Measurements from ENCODE around the gene EVL. TPM values are rescaled to one million over a fixed set of nuclear protein-coding genes. Genes with fewer than 3 reads are reported as not detected.

EVL gene
- total and polyA plus RNA-seq, 2 donors (not counting 3 experiments of a cell fraction or from before 2014, with no cell fraction given) = 34.6 to 62.5 TPM

GRCh38 chr14:100143523-100143922 lies 78.3 kb downstream of the EVL start:
- Histone ChIP-seq H3K4me1 (ENCODE audit: control insufficient read depth, extremely low read depth, insufficient read depth, low read length) (peaks cover 31% of the 10 kb centered on the region), H3K9me3 (replicated peaks; ENCODE audit: control insufficient read depth, insufficient read depth, low read length) (no peaks in the 10 kb centered on the region), H3K27ac (ENCODE audit: insufficient read depth, low read depth, low read length) (peak overlapping the region; percentile 83), H3K27me3 (ENCODE audit: control insufficient read depth in 2 of 2, insufficient read depth in 2 of 2, low read length in 2 of 2) (no peaks in the 10 kb centered on the region), H4K20me1 (replicated peaks; ENCODE audit: control insufficient read depth, extremely low read depth, insufficient read depth, low read length) (no peaks in the 10 kb centered on the region), H3K9me1 (replicated peaks; ENCODE audit: control insufficient read depth, extremely low read depth, insufficient read depth, low read length) (no peaks in the 10 kb centered on the region), H3K79me2 (ENCODE audit: control insufficient read depth, insufficient read depth, low read length) (no peaks in the 10 kb centered on the region), H3K4me2 (ENCODE audit: insufficient read depth, low read length) (no peak overlapping the region), H3K4me3 (replicated peaks in 1 of 3; ENCODE audit: insufficient read depth in 1 of 3, low read depth in 1 of 3, low read length in 3 of 3) (no peak overlapping the region), H3K36me3 (ENCODE audit: control insufficient read depth in 2 of 2, extremely low read depth in 1 of 2, insufficient read depth in 2 of 2, low read length in 2 of 2) (no peaks in the 10 kb centered on the region), H2AFZ (ENCODE audit: low read depth, low read length) (no peak overlapping the region), H3K9ac (replicated peaks; ENCODE audit: extremely low read depth, insufficient read depth, low read length) (no peak overlapping the region)
- dilution Hi-C loops (cut with MboI; ENCODE audit: extremely low pct_ligation_motif_present, low sequenced_read_pairs) = no loop called here
- ChIA-PET POLR2A (interaction anchor here (1.7 kb wide), 1 partner anchor 12 kb away, joined by 6 read pairs; no protein-coding TSS in a partner anchor), CTCF (interaction anchor here (2.0 to 3.9 kb wide), 4 partner anchors 14 to 160 kb away, joined by 15 to 44 read pairs (median 18); no protein-coding TSS in a partner anchor)
- no peak for DNase-seq (ENCODE audit: low read depth, low spot score)
- FAIRE-seq = no peak
- intact Hi-C loops (cut with micrococcal nuclease) = loop anchor here (5.0 kb wide), 1 partner anchor 94 kb away; the partner anchor contains the start of gene YY1
- BruUV-seq (replicated peaks) = no TSS peak
- TF ChIP-seq CTCF (IDR thresholded peaks at IDR 0.05; ENCODE audit: extremely low read depth in 1 of 2, insufficient read depth in 1 of 2, low read depth in 1 of 2, low read length in 2 of 2) (no peak), MYC (IDR thresholded peaks at IDR 0.05; ENCODE audit: low read depth, low read length) (no peak), MAX (IDR thresholded peaks at IDR 0.05; ENCODE audit: insufficient read depth, insufficient read length) (no peak), POLR2AphosphoS5 (IDR thresholded peaks at IDR 0.05; ENCODE audit: insufficient read depth, low read depth, low read length) (no peak), FOS (IDR thresholded peaks at IDR 0.05; ENCODE audit: borderline replicate concordance, insufficient read depth, low read length) (no peak), GATA2 (IDR thresholded peaks at IDR 0.05; ENCODE audit: insufficient read depth, insufficient read length, low read depth, low read length) (no peak), JUN (IDR thresholded peaks at IDR 0.05; ENCODE audit: borderline replicate concordance, insufficient read depth, insufficient read length, low read depth) (no peak), POLR2A (IDR thresholded peaks at IDR 0.05; ENCODE audit: low read depth, low read length) (no peak), EZH2 (IDR thresholded peaks at IDR 0.05; ENCODE audit: borderline replicate concordance, low read depth, low read length, severe bottlenecking) (no peak)

Measured in endothelial cell of umbilical vein (primary cell).